Breast epithelium (tissue), 4 donors: ENCODE data around the gene FXYD3. TPM values are rescaled to one million over a fixed set of nuclear protein-coding genes. Genes with fewer than 3 reads are reported as not detected.

Experiments
- DNase-seq, 2 donors: peaks; one replicate each; pipeline ENCODE4 v3.0.0-alpha.2; 2019; ENCODE audit warnings: low spot score in 2 of 2
- H3K27ac ChIP-seq, 2 donors: fragments of 200-600 bp; sonication (generic) in 1 of 2; one replicate each; pipeline ENCODE4 v1.5.1; 2016 to 2019; ENCODE audit warnings: mild to moderate bottlenecking in 1 of 2
- H3K27me3 ChIP-seq, 2 donors: fragments of 200-600 bp; sonication (generic) in 1 of 2; one replicate each; pipeline versions ENCODE4 v1.5.1 to v1.6.0; 2017 to 2019; ENCODE audit warnings: control low read depth in 1 of 2, mild to moderate bottlenecking in 1 of 2
- H3K36me3 ChIP-seq: fragments of 200-600 bp; one replicate; pipeline ENCODE4 v1.5.1; 2019
- H3K4me1 ChIP-seq, 2 donors: fragments of 200-600 bp; sonication (generic); one replicate each; pipeline ENCODE4 v1.5.1; 2016 to 2019; ENCODE audit warnings: control low read depth in 1 of 2
- H3K4me3 ChIP-seq, 3 donors: fragments of 200-600 bp; sonication (generic); 1 replicate in 2 of 3; 2 replicates in 1 of 3; pipeline ENCODE4 v1.5.1; 2016 to 2019; ENCODE audit warnings: mild to moderate bottlenecking in 3 of 3, moderate library complexity in 2 of 3
- H3K9me3 ChIP-seq, 2 donors: fragments of 200-600 bp; sonication (generic) in 1 of 2; one replicate each; pipeline ENCODE4 v1.5.1; 2016 to 2019; ENCODE audit warnings: control low read depth in 1 of 2
- CTCF ChIP-seq, 3 donors: fragments of 450-650 bp; IDR thresholded peaks; one replicate each; pipeline ENCODE4 v1.5.1; 2016 to 2017; ENCODE audit warnings: antibody characterized with exemption in 3 of 3, mild to moderate bottlenecking in 3 of 3, moderate library complexity in 3 of 3
- POLR2A ChIP-seq: fragments of 450-650 bp; IDR thresholded peaks from one replicate; pipeline ENCODE4 v1.6.1; 2016; ENCODE audit warnings: antibody characterized with exemption, mild to moderate bottlenecking, moderate library complexity
- POLR2AphosphoS5 ChIP-seq, 3 donors: sonication (generic); formaldehyde crosslinking; IDR thresholded peaks; one replicate each; pipeline ENCODE4 v1.6.1; 2017; ENCODE audit warnings: antibody characterized with exemption in 3 of 3
- intact Hi-C: fragments of 100-400 bp; cut with DNase I; formaldehyde crosslinking; loops from one replicate; pipeline ENCODE4 v1.15.1; 2023; ENCODE audit warnings: low total_unique reads
- total RNA-seq, 3 donors: library from RNA; depleted of rRNA; stranded (reverse); fragments of >200 nt; gene quantifications; one replicate each; pipeline ENCODE4 v1.1.0, GENCODE V29; 2016

The FXYD3 gene
- total RNA-seq, 3 donors from 2014 or later = 135 to 318 TPM; not detected in 1

DNA sequence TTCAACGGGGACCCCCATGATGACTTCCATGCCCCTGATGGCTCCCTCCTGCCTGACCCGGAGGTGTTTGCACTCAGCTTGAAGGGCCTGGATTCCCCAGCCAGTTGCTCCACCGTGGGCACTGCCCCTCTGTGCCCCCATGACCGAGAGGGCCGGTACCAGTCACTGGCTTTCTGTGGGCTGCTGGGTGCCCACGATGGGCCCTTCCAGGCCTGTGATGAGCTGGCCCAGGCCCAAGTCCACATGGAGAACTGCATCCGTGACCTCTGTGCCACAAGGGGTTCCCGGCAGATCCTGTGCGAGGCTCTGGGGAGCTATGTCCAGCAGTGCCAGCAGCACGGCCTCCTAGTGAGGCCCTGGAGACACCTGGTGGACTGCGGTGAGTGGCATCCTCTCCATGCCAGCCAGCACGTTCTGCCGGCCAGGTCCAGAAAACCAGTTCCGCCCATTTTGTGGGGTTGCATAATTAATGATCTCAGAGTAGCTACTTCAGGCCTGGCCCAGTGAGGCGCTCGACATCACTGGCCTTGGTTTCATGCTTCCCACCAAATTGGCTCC lies 34.9 kb upstream of the FXYD3 start:
- Histone ChIP-seq H3K4me3 (no peak overlapping the region), H3K4me1 (no peaks in the 10 kb centered on the region), H3K36me3 (no peaks in the 10 kb centered on the region), H3K27ac (no peak overlapping the region), H3K9me3 (no peaks in the 10 kb centered on the region), H3K27me3 (no peaks in the 10 kb centered on the region)
- intact Hi-C loops = no loop called here
- DNase-seq = no peak
- no peak for TF ChIP-seq POLR2AphosphoS5 (IDR thresholded peaks at IDR 0.05)
- TF ChIP-seq CTCF (IDR thresholded peaks at IDR 0.05) = no peak
- no peak for TF ChIP-seq POLR2A

GRCh38 chr19:35081201-35081600 lies 34.4 kb upstream of the FXYD3 start:
- intact Hi-C loops = no loop called here
- no peak for TF ChIP-seq CTCF (IDR thresholded peaks at IDR 0.05)
- TF ChIP-seq POLR2A = no peak
- TF ChIP-seq POLR2AphosphoS5 (IDR thresholded peaks at IDR 0.05) = no peak
- H3K4me1 ChIP-seq = no peaks in the 10 kb centered on the region
- no peak for DNase-seq
- no peak overlapping the region for H3K4me3 ChIP-seq
- H3K9me3 ChIP-seq = no peaks in the 10 kb centered on the region
- no peak overlapping the region for H3K27ac ChIP-seq
- H3K27me3 ChIP-seq = no peaks in the 10 kb centered on the region
- no peaks in the 10 kb centered on the region for H3K36me3 ChIP-seq

GRCh38 chr19:35083691-35084508 lies 31.7 kb upstream of the FXYD3 start:
- TF ChIP-seq POLR2A = no peak
- no peak for TF ChIP-seq CTCF (IDR thresholded peaks at IDR 0.05)
- no peak for TF ChIP-seq POLR2AphosphoS5 (IDR thresholded peaks at IDR 0.05)
- intact Hi-C loops = no loop called here
- no peaks in the 10 kb centered on the region for H3K36me3 ChIP-seq
- DNase-seq = no peak
- no peak overlapping the region for H3K27ac ChIP-seq
- H3K27me3 ChIP-seq = no peaks in the 10 kb centered on the region
- H3K4me1 ChIP-seq = no peaks in the 10 kb centered on the region
- no peaks in the 10 kb centered on the region for H3K9me3 ChIP-seq
- no peak overlapping the region for H3K4me3 ChIP-seq

- Histone ChIP-seq H3K36me3 (no peaks in the 10 kb centered on the region), H3K4me1 (no peaks in the 10 kb centered on the region), H3K27ac (no peak overlapping the region), H3K27me3 (no peaks in the 10 kb centered on the region), H3K4me3 (no peak overlapping the region), H3K9me3 (no peaks in the 10 kb centered on the region)
- TF ChIP-seq POLR2A (no peak), POLR2AphosphoS5 (IDR thresholded peaks at IDR 0.05) (no peak), CTCF (IDR thresholded peaks at IDR 0.05) (no peak)
- intact Hi-C loops = no loop called here
- DNase-seq = no peak
Observed at GRCh38 chr19:35084509-35084762, 31.2 kb upstream of the FXYD3 start.

DNA sequence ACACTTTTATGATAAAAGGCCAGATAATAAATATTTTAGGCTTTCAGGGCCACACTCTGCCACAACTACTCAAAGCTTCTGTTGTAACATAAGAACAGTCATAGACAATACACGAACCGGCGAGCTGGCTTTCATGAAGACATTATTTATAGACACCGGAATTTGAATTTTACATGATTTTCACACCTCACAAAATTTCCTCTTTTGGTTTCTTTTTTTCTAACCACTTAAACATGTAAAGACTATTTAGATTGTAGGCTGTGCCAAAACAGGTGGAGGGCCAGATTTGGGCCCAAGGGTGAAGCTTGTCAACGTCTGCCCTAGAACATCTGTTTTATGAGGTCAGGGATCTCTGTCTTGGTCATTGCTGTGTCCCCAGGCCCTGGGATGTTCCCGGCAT lies 29.7 kb upstream of the FXYD3 start:
- Histone ChIP-seq H3K4me1 (no peaks in the 10 kb centered on the region), H3K9me3 (no peaks in the 10 kb centered on the region), H3K4me3 (no peak overlapping the region), H3K36me3 (no peaks in the 10 kb centered on the region), H3K27ac (no peak overlapping the region), H3K27me3 (no peaks in the 10 kb centered on the region)
- intact Hi-C loops = no loop called here
- no peak for DNase-seq
- TF ChIP-seq CTCF (IDR thresholded peaks at IDR 0.05) (no peak), POLR2A (no peak), POLR2AphosphoS5 (IDR thresholded peaks at IDR 0.05) (no peak)
